ENCODE measurements around the gene RPL11.
"Not testable (repeated sequence)": the region's sequence is repeated elsewhere in the genome, so short reads cannot be mapped to it uniquely, and the experiment has no call there.

The RPL11 gene

GRCh38 chr1:23682946-23683345 is 8.7 kb upstream of the RPL11 start:
- CTCF ChIA-PET = interaction anchor here (1.1 to 4.2 kb wide), 8 partner anchors 8 to 389 kb away, joined by 3 to 16 read pairs (median 4); partner anchors contain the start of gene RPL11
- POLR2A ChIA-PET = no interaction called here
- TF ChIP-seq CTCF (IDR thresholded peaks at IDR 0.05; ENCODE audit: control extremely low read depth, extremely low read depth, low read depth, missing control alignments) = no peak
- DNase-seq (ENCODE audit: extremely low spot score) = no peak

- TF ChIP-seq CTCF (IDR thresholded peaks at IDR 0.05; ENCODE audit: control extremely low read depth, extremely low read depth, low read depth, missing control alignments) = no peak
- no peak for DNase-seq (ENCODE audit: extremely low spot score)
- ChIA-PET POLR2A (interaction anchor here (0.7 kb wide), 1 partner anchor 13 kb away, joined by 3 read pairs; no protein-coding TSS in a partner anchor), CTCF (interaction anchor here (0.8 to 1.0 kb wide), 2 partner anchors 13 to 47 kb away, joined by 3 to 4 read pairs; no protein-coding TSS in a partner anchor)
Observed at GRCh38 chr1:23684415-23684814, 7.2 kb upstream of the RPL11 start.

- POLR2A ChIA-PET; DNase-seq (ENCODE audit: extremely low spot score); CTCF ChIA-PET: not testable (repeated sequence)
Observed at GRCh38 chr1:23685197-23685596, 6.4 kb upstream of the RPL11 start.

GRCh38 chr1:23687680-23688079 is 3.9 kb upstream of the RPL11 start:
- not testable (repeated sequence) for DNase-seq (ENCODE audit: extremely low spot score)
- ChIA-PET CTCF (interaction anchor here (0.8 kb wide), 1 partner anchor 20 kb away, joined by 3 read pairs; no protein-coding TSS in a partner anchor), POLR2A (interaction anchor here (0.6 kb wide), 3 partner anchors 10 to 75 kb away, joined by 3 to 4 read pairs (median 3); no protein-coding TSS in a partner anchor)

DNA sequence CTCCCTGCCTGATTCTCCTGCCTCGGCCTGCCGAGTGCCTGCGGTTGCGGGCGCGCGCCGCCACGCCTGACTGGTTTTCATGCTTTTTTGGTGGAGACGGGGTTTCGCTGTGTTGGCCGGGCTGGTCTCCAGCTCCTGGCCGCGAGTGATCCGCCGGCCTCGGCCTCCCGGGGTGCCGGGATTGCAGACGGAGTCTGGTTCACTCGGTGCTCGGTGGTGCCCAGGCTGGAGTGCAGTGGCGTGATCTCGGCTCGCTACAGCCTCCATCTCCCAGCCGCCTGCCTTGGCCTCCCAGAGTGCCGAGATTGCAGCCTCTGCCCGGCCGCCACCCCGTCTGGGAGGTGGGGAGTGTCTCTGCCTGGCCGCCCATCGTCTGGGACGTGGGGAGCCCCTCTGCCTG is 3.3 kb upstream of the RPL11 start:
- DNase-seq (ENCODE audit: extremely low spot score); CTCF ChIA-PET; POLR2A ChIA-PET: not testable (repeated sequence)

GRCh38 chr1:23692308-23692871 is 784 bp downstream of the RPL11 start:
- POLR2A ChIA-PET = interaction anchor here (0.6 to 1.2 kb wide), 4 partner anchors 28 to 1738 kb away, joined by 3 to 4 read pairs (median 4); partner anchors contain the start of gene PITHD1
- CTCF ChIA-PET = interaction anchor here (1.0 to 2.8 kb wide), 22 partner anchors 10 to 218 kb away, joined by 3 to 24 read pairs (median 5); partner anchors contain the start of gene ELOA
- no peak for DNase-seq (ENCODE audit: extremely low spot score)
- peak; percentile 13 for TF ChIP-seq CTCF (IDR thresholded peaks at IDR 0.05; ENCODE audit: control extremely low read depth, extremely low read depth, low read depth, missing control alignments)

DNA sequence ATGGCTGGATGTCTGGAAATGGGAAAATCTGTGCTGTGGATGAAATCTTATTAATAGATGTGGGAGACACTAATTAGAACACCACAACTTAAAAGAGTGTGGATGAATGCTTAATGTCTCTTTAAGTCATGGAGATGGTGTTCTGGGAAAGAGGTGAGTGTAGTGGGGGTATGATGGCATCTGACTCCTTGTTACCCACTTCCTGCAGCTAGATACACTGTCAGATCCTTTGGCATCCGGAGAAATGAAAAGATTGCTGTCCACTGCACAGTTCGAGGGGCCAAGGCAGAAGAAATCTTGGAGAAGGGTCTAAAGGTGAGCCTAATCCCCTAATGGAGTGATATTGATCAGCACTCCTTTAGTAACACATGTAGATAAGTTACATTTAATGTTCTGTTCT is 2.0 kb downstream of the RPL11 start:
- ChIA-PET POLR2A (interaction anchor here (0.6 kb wide), 1 partner anchor 19 kb away, joined by 4 read pairs; no protein-coding TSS in a partner anchor), CTCF (interaction anchor here (0.9 to 1.8 kb wide), 8 partner anchors 24 to 217 kb away, joined by 3 to 5 read pairs (median 4); no protein-coding TSS in a partner anchor)
- no peak for TF ChIP-seq CTCF (IDR thresholded peaks at IDR 0.05; ENCODE audit: control extremely low read depth, extremely low read depth, low read depth, missing control alignments)
- no peak for DNase-seq (ENCODE audit: extremely low spot score)

- CTCF ChIA-PET = interaction anchor here (0.9 to 1.8 kb wide), 8 partner anchors 23 to 144 kb away, joined by 3 to 6 read pairs (median 4); no protein-coding TSS in a partner anchor
- POLR2A ChIA-PET = no interaction called here
- no peak for DNase-seq (ENCODE audit: extremely low spot score)
- no peak for TF ChIP-seq CTCF (IDR thresholded peaks at IDR 0.05; ENCODE audit: control extremely low read depth, extremely low read depth, low read depth, missing control alignments)
Observed at GRCh38 chr1:23694371-23694770, 2.8 kb downstream of the RPL11 start.
